ENCODE results near the gene MEGF11.

DNA sequence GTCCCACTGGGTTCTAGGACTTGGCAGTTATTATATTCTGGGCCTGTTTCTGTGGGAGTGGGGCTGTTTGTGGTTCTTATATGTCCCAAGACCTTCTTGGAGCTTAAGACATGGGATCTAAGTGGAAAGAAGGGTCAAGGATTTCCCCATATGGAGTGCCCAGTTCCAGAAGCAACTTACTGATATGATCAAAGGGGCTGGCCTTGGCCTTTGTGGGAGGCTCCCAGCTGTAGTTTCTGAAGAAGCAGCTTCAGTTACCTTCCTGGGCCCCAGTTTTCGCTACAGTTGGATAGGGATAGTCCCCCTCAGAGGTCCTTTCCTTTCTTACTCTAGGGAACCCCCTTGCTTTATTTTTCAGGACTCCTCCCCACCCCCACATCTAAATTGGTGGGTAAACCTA lies 328.2 kb downstream of the MEGF11 start:
- TF ChIP-seq RAD21 (IDR thresholded peaks at IDR 0.05; ENCODE audit: low read length) = no peak
- TF ChIP-seq CTCF (IDR thresholded peaks at IDR 0.05) = no peak
